Neural cell (in vitro differentiated cells): ENCODE measurements around the gene RAI14.

ENCODE experiments used
- EP300 ChIP-seq: fragments of 450-650 bp; conservative IDR thresholded peaks from 2 replicates; pipeline ENCODE4 v1.6.1; 2014; ENCODE audit warnings: antibody characterized with exemption, mild to moderate bottlenecking, moderate library complexity; ENCODE audit not compliant: poor library complexity, severe bottlenecking
- EZH2 ChIP-seq: fragments of 200-600, 300-800 bp; shearing (Covaris generic), sonication (generic); IDR thresholded peaks from 2 replicates; pipeline ENCODE4 v1.6.1; 2014; ENCODE audit warnings: antibody characterized with exemption, low read length, borderline replicate concordance, mild to moderate bottlenecking; ENCODE audit not compliant: insufficient read depth, poor library complexity, severe bottlenecking
- MXI1 ChIP-seq: fragments of 450-650 bp; conservative IDR thresholded peaks from 2 replicates; pipeline ENCODE4 v1.6.1; 2014; ENCODE audit warnings: antibody characterized with exemption, mild to moderate bottlenecking; ENCODE audit not compliant: poor library complexity, severe bottlenecking
- POLR2AphosphoS5 ChIP-seq: IDR thresholded peaks from 2 replicates; pipeline ENCODE4 v1.6.1; 2012
- RAD21 ChIP-seq: fragments of 450-650 bp; conservative IDR thresholded peaks from 2 replicates; pipeline ENCODE4 v1.6.1; 2014; ENCODE audit warnings: antibody characterized with exemption, mild to moderate bottlenecking, moderate library complexity
- REST ChIP-seq: IDR thresholded peaks from 2 replicates; pipeline ENCODE4 v1.6.1; 2012; ENCODE audit warnings: borderline replicate concordance
- SMC3 ChIP-seq: fragments of 450-650 bp; conservative IDR thresholded peaks from 2 replicates; pipeline ENCODE4 v1.6.1; 2014; ENCODE audit warnings: antibody characterized with exemption, mild to moderate bottlenecking, moderate library complexity; ENCODE audit not compliant: poor library complexity
- TAF1 ChIP-seq: IDR thresholded peaks from 2 replicates; pipeline ENCODE4 v1.6.1; 2012; ENCODE audit warnings: low read depth
- TF ChIP-seq, protein P1 (sequence below): fragments of 450-650 bp; IDR thresholded peaks from 2 replicates; pipeline ENCODE4 v1.5.1; 2014; ENCODE audit warnings: antibody characterized with exemption, mild to moderate bottlenecking, moderate library complexity; ENCODE audit not compliant: poor library complexity, severe bottlenecking

DNA sequence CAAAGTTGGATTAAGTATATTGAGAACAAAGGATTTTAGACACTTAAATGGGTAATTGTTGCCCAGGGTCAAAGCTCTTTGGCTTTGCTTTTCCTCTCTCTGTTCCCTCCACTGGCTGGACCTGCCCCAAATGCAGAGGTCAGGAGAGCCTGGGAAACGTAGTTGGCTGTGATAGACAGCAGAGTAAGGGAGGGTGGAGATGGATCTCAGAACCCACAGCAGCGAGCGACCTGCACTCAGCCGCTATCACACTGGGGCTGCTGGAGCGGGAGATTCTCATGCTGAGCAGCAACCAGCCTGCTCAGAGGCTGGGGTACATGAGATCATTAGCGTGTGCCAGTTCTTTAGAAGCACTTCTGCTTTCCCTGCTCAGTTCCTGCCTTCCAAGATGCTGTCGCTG lies 111.1 kb downstream of the RAI14 start:
- TF ChIP-seq, protein P1, sequence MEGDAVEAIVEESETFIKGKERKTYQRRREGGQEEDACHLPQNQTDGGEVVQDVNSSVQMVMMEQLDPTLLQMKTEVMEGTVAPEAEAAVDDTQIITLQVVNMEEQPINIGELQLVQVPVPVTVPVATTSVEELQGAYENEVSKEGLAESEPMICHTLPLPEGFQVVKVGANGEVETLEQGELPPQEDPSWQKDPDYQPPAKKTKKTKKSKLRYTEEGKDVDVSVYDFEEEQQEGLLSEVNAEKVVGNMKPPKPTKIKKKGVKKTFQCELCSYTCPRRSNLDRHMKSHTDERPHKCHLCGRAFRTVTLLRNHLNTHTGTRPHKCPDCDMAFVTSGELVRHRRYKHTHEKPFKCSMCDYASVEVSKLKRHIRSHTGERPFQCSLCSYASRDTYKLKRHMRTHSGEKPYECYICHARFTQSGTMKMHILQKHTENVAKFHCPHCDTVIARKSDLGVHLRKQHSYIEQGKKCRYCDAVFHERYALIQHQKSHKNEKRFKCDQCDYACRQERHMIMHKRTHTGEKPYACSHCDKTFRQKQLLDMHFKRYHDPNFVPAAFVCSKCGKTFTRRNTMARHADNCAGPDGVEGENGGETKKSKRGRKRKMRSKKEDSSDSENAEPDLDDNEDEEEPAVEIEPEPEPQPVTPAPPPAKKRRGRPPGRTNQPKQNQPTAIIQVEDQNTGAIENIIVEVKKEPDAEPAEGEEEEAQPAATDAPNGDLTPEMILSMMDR: no peak
- TF ChIP-seq EZH2 (no peak), EP300 (no peak), RAD21 (no peak), POLR2AphosphoS5 (no peak), TAF1 (no peak), REST (no peak), MXI1 (no peak), SMC3 (no peak)
